Heart left ventricle (tissue), 13 donors: ENCODE results near the gene SFPQ.

Experiments used
- POLR2A ChIP-seq, 2 donors: fragments of 450-650 bp; IDR thresholded peaks; one replicate each; pipeline ENCODE4 v1.6.1; 2017; ENCODE audit warnings: antibody characterized with exemption in 2 of 2, mild to moderate bottlenecking in 2 of 2, moderate library complexity in 2 of 2
- TF ChIP-seq, protein P1 (sequence below), 12 donors: fragments of 200-600 bp; sonication (generic) in 4 of 12; IDR thresholded peaks; one replicate each; pipeline versions ENCODE4 v1.5.0 to v1.8.0; 2018 to 2022; ENCODE audit warnings: antibody characterized with exemption in 12 of 12, mild to moderate bottlenecking in 5 of 12
- donor health status: ischemic (EF 13 %, LVEDD 7.1; RV severe dilation, severe dysfunction).
- donor health status: DM: no; HTN: yes; CAD: no.
- donor health status: DM: no; HTN: no; CAD: no.
- donor health status: ischemic (EF 25% LVEDD 6.9; RV normal size, moderate dysfunction).
- donor health status: ischemic (EF 25% LVEDD 5.7; RV mildly dilated, moderate dysfunction).
- donor health status: ischemic (EF 35%, LVEDD 5.7; RV mildly dilated, moderate dysfunction).
- donor health status: nonischemic (EF 11% LVEDD 7.7; RV severe dilation, severe dysfunction).
- donor health status: DM: yes; HTN: yes; CAD: no.
- donor health status: PGD.
- donor health status: ischemic (EF 29% LVEDD 5.4; RV normal size, mild dysfunction).
- donor health status: nonischemic (EF 23%, LVEDD 6.1; RV moderate dilation, normal function).

DNA sequence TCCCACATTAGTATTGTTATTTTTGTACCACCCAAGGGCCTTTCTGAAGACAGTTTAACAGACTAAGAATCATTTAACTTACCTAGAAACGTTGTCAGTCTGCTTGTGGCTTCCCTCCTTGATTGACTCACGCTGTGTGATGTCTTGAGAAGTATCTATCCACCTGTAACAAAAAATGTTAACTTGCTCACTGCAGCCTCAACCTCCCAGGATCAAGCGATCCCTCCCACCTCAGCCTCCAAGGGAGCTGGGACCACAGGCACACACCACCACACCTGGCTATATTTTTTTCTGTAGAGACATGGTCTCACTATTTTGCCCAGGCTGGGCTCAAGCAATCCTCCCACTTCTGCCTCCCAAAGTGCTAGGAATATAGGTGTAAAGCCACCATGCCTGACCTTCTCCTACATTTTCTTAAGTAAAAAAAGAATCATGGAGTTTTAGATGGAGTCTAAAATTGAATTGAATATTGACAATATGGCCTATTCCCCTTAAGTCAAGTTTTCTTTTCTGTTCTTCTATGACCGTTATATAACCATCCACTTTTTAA lies 15.6 kb downstream of the SFPQ start:
- no peak for TF ChIP-seq POLR2A (IDR thresholded peaks at IDR 0.05)
- TF ChIP-seq, protein P1, sequence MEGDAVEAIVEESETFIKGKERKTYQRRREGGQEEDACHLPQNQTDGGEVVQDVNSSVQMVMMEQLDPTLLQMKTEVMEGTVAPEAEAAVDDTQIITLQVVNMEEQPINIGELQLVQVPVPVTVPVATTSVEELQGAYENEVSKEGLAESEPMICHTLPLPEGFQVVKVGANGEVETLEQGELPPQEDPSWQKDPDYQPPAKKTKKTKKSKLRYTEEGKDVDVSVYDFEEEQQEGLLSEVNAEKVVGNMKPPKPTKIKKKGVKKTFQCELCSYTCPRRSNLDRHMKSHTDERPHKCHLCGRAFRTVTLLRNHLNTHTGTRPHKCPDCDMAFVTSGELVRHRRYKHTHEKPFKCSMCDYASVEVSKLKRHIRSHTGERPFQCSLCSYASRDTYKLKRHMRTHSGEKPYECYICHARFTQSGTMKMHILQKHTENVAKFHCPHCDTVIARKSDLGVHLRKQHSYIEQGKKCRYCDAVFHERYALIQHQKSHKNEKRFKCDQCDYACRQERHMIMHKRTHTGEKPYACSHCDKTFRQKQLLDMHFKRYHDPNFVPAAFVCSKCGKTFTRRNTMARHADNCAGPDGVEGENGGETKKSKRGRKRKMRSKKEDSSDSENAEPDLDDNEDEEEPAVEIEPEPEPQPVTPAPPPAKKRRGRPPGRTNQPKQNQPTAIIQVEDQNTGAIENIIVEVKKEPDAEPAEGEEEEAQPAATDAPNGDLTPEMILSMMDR (IDR thresholded peaks at IDR 0.05), result no peak
